Measurements from ENCODE around the gene SYT14. TPM values are rescaled to one million over a fixed set of nuclear protein-coding genes. Genes with fewer than 3 reads are reported as not detected.

The SYT14 gene
- total RNA-seq, result 1.5 TPM in 1 of 2 replicates, not detected in the other

DNA sequence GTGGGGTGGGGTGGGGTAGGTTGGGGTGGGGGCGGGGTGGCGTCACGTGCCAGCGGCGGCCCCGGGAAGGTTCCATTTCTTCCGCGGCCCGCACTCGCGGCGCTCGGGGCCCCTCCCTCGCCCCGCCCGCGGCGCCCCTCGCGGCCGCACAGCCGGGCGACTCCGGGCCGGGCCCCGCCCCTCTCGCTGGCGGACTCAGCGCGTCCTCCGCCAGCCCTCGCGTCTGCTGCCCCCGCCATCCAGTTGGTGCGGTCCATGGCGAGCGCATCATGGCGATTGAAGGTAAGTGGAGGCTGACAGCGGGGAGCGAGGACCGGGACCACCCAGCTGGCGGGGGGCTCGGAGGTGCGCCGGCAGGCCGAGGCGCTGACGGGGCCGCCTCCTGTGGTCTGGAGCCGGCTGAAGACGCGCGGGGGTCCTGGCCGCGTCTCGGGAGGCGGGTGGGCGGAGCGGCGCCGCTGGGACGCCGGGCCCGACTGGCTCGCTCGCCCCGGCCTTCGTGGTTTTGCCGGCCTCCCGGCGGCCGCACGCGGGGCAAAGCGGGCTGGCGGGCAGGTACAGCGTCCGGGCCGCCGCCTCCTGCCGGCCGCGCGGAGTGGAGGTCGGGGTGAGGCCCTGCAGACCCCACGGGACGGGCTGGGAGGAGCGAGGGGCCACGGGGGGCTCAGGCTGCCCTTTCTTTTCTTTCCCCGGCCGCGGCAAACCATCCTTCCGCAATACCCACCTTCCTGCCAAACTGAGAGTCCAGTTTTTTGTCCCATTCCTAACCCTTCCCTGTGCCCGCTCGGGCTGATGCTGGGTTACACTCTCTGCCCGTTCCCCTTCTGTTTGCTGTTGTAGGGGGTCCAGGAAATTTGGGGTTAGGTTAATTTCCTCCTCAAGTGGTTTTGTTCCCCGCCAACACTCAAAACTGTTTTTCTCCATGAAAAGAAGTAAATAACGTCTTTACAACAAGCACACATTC lies at the start of gene SYT14:
SYT14 (plus strand) TSS at position 222 of the 964 bp plus-strand sequence; CDS start at position 270, 48 bp downstream.

Other genes starting within 250 kb of the SYT14 start
- 16.6 and 177 TPM in 2 replicates for gene HSD11B1, start 233.4 kb upstream of the SYT14 start, total RNA-seq
- gene TRAF3IP3, start 182.2 kb upstream of the SYT14 start, total RNA-seq, result not detected in 2 replicates
- 1.1 and 2.3 TPM in 2 replicates for gene C1orf74, start 153.7 kb upstream of the SYT14 start, total RNA-seq
- 0.32 TPM in 1 of 2 replicates, not detected in the other for gene IRF6, start 132.1 kb upstream of the SYT14 start, total RNA-seq
- gene UTP25, start 110.2 kb upstream of the SYT14 start, total RNA-seq, result 5.1 and 6.3 TPM in 2 replicates

All from cardiac atrium fibroblast (primary cell).